Caco-2 (cell line): ENCODE data around the gene CLDN14. TPM values are rescaled to one million over a fixed set of nuclear protein-coding genes. Genes with fewer than 3 reads are reported as not detected.

Experiments
- BruUV-seq: library from RNA; stranded (reverse); fragments of 400-500 nt; replicated peaks from 2 replicates; lab custom pipeline; 2021; lab: Mats Ljungman, UMichigan
- CTCF ChIA-PET: fragments of 300-600 bp; sonication (Branson Sonifier 250); formaldehyde crosslinking; loops from one replicate; lab custom pipeline; 2022; ENCODE audit warnings: antibody characterized with exemption; lab: Charles Lee
- POLR2A ChIA-PET: fragments of 300-600 bp; sonication (Branson Sonifier 250); formaldehyde crosslinking; loops from one replicate; lab custom pipeline; 2022; ENCODE audit warnings: antibody characterized with exemption; lab: Charles Lee
- DNase-seq, 2 experiments: peaks; one replicate each; pipeline versions ENCODE4 v3.0.0 to v3.0.0-alpha.2; 2020 to 2022
- H3K27me3 ChIP-seq: replicated peaks from 2 replicates; pipeline ENCODE4 v1.6.0; 2011; ENCODE audit warnings: low read length; ENCODE audit not compliant: control insufficient read depth, insufficient read depth
- H3K36me3 ChIP-seq: 2 replicates; pipeline ENCODE4 v1.5.1; 2011; ENCODE audit warnings: low read length; ENCODE audit not compliant: control insufficient read depth, insufficient read depth
- H3K4me1 ChIP-seq: fragments of 250-450 bp; sonication (Bioruptor Pico); 2 replicates; pipeline ENCODE4 v1.5.1; 2020; ENCODE audit warnings: mild to moderate bottlenecking
- H3K4me3 ChIP-seq: 2 replicates; pipeline ENCODE4 v1.5.1; 2011; ENCODE audit warnings: low read depth, mild to moderate bottlenecking, control low read depth, low read length
- H3K9me3 ChIP-seq: fragments of 250-450 bp; sonication (Bioruptor Pico); 2 replicates; pipeline ENCODE4 v1.5.1; 2020; ENCODE audit warnings: mild to moderate bottlenecking, moderate library complexity
- H3K27ac Mint-ChIP-seq: one replicate; pipeline ENCODE4 v1.8.0; 2022; ENCODE audit warnings: mixed read lengths; ENCODE audit not compliant: unreplicated experiment
- H3K27me3 Mint-ChIP-seq: one replicate; pipeline ENCODE4 v1.8.0; 2022; ENCODE audit warnings: mixed read lengths; ENCODE audit not compliant: insufficient read depth, unreplicated experiment
- H3K36me3 Mint-ChIP-seq: one replicate; pipeline ENCODE4 v1.8.0; 2022; ENCODE audit warnings: mild to moderate bottlenecking, mixed read lengths; ENCODE audit not compliant: insufficient read depth, unreplicated experiment
- H3K4me1 Mint-ChIP-seq: one replicate; pipeline ENCODE4 v1.8.0; 2022; ENCODE audit warnings: low read depth, mixed read lengths; ENCODE audit not compliant: unreplicated experiment
- H3K4me3 Mint-ChIP-seq: one replicate; pipeline ENCODE4 v1.8.0; 2022; ENCODE audit warnings: mild to moderate bottlenecking, moderate library complexity, mixed read lengths; ENCODE audit not compliant: unreplicated experiment
- H3K9me3 Mint-ChIP-seq: one replicate; pipeline ENCODE4 v1.8.0; 2022; ENCODE audit warnings: mixed read lengths; ENCODE audit not compliant: unreplicated experiment
- intact Hi-C: fragments of 100-400 bp; cut with micrococcal nuclease; formaldehyde crosslinking; loops from one replicate; pipeline ENCODE4 v1.10.0; 2022; ENCODE audit not compliant: unreplicated experiment
- total RNA-seq: library from RNA; stranded (reverse); gene quantifications from 2 replicates; pipeline ENCODE4 v1.2.3, GENCODE V29; 2022
- TF ChIP-seq, protein P1 (sequence below), 2 experiments: fragments of 200-600 bp in 1 of 2; IDR thresholded peaks; 1 replicate in 1 of 2; 2 replicates in 1 of 2; pipeline versions ENCODE4 v1.5.1 to v1.8.0; 2011 to 2022; ENCODE audit warnings: antibody characterized with exemption in 1 of 2, control low read depth in 1 of 2, inconsistent platforms in 1 of 2, low read depth in 1 of 2, low read length in 1 of 2, mild to moderate bottlenecking in 1 of 2, moderate library complexity in 1 of 2; ENCODE audit not compliant: insufficient read depth in 1 of 2, severe bottlenecking in 1 of 2, unreplicated experiment in 1 of 2

The CLDN14 gene
- total RNA-seq, 1 experiment from 2014 or later, result not detected

DNA sequence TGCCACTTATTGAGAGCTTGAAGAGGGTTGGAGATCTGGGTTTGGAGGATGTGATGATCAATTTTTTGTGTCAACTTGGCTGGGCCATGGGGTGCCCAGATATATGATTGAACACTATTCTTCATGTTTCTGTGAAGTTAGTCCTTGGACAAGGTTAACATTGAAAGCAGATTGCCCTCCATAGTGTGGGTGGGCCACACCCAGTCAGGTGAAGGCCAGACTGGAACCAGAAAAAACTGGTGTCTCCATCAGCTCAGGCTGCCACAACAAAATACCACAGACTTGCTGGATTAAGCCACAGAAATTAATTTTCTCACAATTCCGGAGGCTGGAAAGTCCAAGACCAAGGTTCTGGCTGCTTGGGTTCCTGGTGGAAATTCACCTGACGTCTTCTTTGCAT is 7.5 kb downstream of the CLDN14 start:
- Mint-ChIP-seq H3K27ac (no peak overlapping the region), H3K9me3 (peaks cover 6% of the 10 kb centered on the region), H3K4me3 (no peak overlapping the region), H3K27me3 (no peaks in the 10 kb centered on the region), H3K36me3 (no peaks in the 10 kb centered on the region), H3K4me1 (peaks cover 8% of the 10 kb centered on the region)
- intact Hi-C loops, result no loop called here
- Histone ChIP-seq H3K4me1 (peaks cover 18% of the 10 kb centered on the region), H3K4me3 (no peak overlapping the region), H3K9me3 (no peaks in the 10 kb centered on the region), H3K27me3 (no peaks in the 10 kb centered on the region), H3K36me3 (no peaks in the 10 kb centered on the region)
- ChIA-PET CTCF (no interaction called here), POLR2A (no interaction called here)
- TF ChIP-seq, protein P1, sequence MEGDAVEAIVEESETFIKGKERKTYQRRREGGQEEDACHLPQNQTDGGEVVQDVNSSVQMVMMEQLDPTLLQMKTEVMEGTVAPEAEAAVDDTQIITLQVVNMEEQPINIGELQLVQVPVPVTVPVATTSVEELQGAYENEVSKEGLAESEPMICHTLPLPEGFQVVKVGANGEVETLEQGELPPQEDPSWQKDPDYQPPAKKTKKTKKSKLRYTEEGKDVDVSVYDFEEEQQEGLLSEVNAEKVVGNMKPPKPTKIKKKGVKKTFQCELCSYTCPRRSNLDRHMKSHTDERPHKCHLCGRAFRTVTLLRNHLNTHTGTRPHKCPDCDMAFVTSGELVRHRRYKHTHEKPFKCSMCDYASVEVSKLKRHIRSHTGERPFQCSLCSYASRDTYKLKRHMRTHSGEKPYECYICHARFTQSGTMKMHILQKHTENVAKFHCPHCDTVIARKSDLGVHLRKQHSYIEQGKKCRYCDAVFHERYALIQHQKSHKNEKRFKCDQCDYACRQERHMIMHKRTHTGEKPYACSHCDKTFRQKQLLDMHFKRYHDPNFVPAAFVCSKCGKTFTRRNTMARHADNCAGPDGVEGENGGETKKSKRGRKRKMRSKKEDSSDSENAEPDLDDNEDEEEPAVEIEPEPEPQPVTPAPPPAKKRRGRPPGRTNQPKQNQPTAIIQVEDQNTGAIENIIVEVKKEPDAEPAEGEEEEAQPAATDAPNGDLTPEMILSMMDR (IDR thresholded peaks at IDR 0.05; ENCODE audit: insufficient read depth in 1 of 2, low read depth in 1 of 2, low read length in 1 of 2, severe bottlenecking in 1 of 2, unreplicated experiment in 1 of 2), result no peak
- no peak for DNase-seq
- BruUV-seq, result no TSS peak

DNA sequence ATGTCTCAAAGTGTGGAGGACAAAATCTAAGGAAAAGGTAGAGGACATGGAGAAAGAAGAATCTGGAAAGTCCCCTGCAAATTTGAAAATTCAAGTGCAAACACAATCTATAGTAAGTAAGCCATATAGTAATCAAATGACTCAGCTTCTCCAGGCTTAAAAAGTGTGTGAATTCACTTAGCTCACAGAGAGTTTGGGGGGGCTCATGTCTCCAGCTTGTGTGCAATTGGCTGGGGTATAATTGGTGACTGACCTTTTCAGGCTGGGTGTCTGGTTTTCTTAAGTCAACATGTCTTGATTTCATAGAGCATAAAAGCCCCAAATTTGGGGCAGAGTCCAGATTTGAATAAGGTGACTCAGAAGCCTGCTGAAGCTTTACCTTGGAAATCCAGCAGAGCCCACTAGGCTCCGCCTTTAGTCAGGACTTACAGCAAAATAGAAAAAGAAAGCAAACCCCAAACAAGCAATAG is 8.6 kb downstream of the CLDN14 start:
- Mint-ChIP-seq H3K27me3 (no peaks in the 10 kb centered on the region), H3K4me1 (peaks cover 8% of the 10 kb centered on the region), H3K27ac (no peak overlapping the region), H3K4me3 (peak overlapping the region; percentile 18), H3K9me3 (peaks cover 6% of the 10 kb centered on the region), H3K36me3 (no peaks in the 10 kb centered on the region)
- intact Hi-C loops, result no loop called here
- DNase-seq, result peak in 1 of 2 experiments; percentile 26
- no peaks in the 10 kb centered on the region for H3K36me3 ChIP-seq
- no TSS peak for BruUV-seq
- ChIA-PET POLR2A (no interaction called here), CTCF (no interaction called here)
- TF ChIP-seq, protein P1 (IDR thresholded peaks at IDR 0.05; ENCODE audit: insufficient read depth in 1 of 2, low read depth in 1 of 2, low read length in 1 of 2, severe bottlenecking in 1 of 2, unreplicated experiment in 1 of 2), result no peak
- H3K27me3 ChIP-seq, result no peaks in the 10 kb centered on the region
- H3K4me3 ChIP-seq, result no peak overlapping the region
- H3K9me3 ChIP-seq, result no peaks in the 10 kb centered on the region
- peaks cover 10% of the 10 kb centered on the region; the same call in 1 of the 2 replicates for H3K4me1 ChIP-seq

DNA sequence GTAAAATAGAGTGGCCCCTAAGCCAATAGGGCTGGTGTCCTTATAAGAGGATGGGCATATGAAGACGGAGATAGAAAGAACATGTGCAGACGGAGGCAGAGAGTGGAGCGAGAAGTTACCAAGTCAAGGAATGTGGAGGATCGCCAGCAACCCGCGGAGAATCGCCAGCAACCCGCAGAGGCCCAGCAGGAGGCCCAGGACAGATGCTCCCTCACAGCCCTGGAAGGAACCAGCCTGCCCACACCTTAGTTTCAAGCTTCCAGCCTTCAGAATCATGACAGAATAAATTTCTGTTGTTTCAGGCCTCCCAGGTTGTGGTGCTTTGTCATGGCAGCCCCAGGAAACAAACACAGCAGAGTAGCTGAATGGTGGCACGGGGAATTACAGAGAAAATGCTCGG is 9.6 kb downstream of the CLDN14 start:
- TF ChIP-seq, protein P1 (IDR thresholded peaks at IDR 0.05; ENCODE audit: insufficient read depth in 1 of 2, low read depth in 1 of 2, low read length in 1 of 2, severe bottlenecking in 1 of 2, unreplicated experiment in 1 of 2), result no peak
- Mint-ChIP-seq H3K4me1 (peaks cover 8% of the 10 kb centered on the region), H3K9me3 (peaks cover 6% of the 10 kb centered on the region), H3K27me3 (no peaks in the 10 kb centered on the region), H3K27ac (no peak overlapping the region), H3K36me3 (no peaks in the 10 kb centered on the region), H3K4me3 (no peak overlapping the region)
- intact Hi-C loops, result no loop called here
- Histone ChIP-seq H3K4me1 (peaks cover 10% of the 10 kb centered on the region; the same call in 1 of the 2 replicates), H3K27me3 (no peaks in the 10 kb centered on the region), H3K9me3 (no peaks in the 10 kb centered on the region), H3K4me3 (no peak overlapping the region), H3K36me3 (no peaks in the 10 kb centered on the region)
- DNase-seq, result no peak
- BruUV-seq, result no TSS peak
- ChIA-PET POLR2A (no interaction called here), CTCF (no interaction called here)
